Caco-2 (cell line): ENCODE data around the gene SLC24A4. TPM values are rescaled to one million over a fixed set of nuclear protein-coding genes. Genes with fewer than 3 reads are reported as not detected.

Experiments used
- BruUV-seq: library from RNA; stranded (reverse); fragments of 400-500 nt; replicated peaks from 2 replicates; lab custom pipeline; 2021; lab: Mats Ljungman, UMichigan
- CTCF ChIA-PET: fragments of 300-600 bp; sonication (Branson Sonifier 250); formaldehyde crosslinking; loops from one replicate; lab custom pipeline; 2022; ENCODE audit warnings: antibody characterized with exemption; lab: Charles Lee
- POLR2A ChIA-PET: fragments of 300-600 bp; sonication (Branson Sonifier 250); formaldehyde crosslinking; loops from one replicate; lab custom pipeline; 2022; ENCODE audit warnings: antibody characterized with exemption; lab: Charles Lee
- DNase-seq, 2 experiments: peaks; one replicate each; pipeline versions ENCODE4 v3.0.0 to v3.0.0-alpha.2; 2020 to 2022
- H3K27me3 ChIP-seq: replicated peaks from 2 replicates; pipeline ENCODE4 v1.6.0; 2011; ENCODE audit warnings: low read length; ENCODE audit not compliant: control insufficient read depth, insufficient read depth
- H3K36me3 ChIP-seq: 2 replicates; pipeline ENCODE4 v1.5.1; 2011; ENCODE audit warnings: low read length; ENCODE audit not compliant: control insufficient read depth, insufficient read depth
- H3K4me1 ChIP-seq: fragments of 250-450 bp; sonication (Bioruptor Pico); 2 replicates; pipeline ENCODE4 v1.5.1; 2020; ENCODE audit warnings: mild to moderate bottlenecking
- H3K4me3 ChIP-seq: 2 replicates; pipeline ENCODE4 v1.5.1; 2011; ENCODE audit warnings: low read depth, mild to moderate bottlenecking, control low read depth, low read length
- H3K9me3 ChIP-seq: fragments of 250-450 bp; sonication (Bioruptor Pico); 2 replicates; pipeline ENCODE4 v1.5.1; 2020; ENCODE audit warnings: mild to moderate bottlenecking, moderate library complexity
- H3K27ac Mint-ChIP-seq: one replicate; pipeline ENCODE4 v1.8.0; 2022; ENCODE audit warnings: mixed read lengths; ENCODE audit not compliant: unreplicated experiment
- H3K27me3 Mint-ChIP-seq: one replicate; pipeline ENCODE4 v1.8.0; 2022; ENCODE audit warnings: mixed read lengths; ENCODE audit not compliant: insufficient read depth, unreplicated experiment
- H3K36me3 Mint-ChIP-seq: one replicate; pipeline ENCODE4 v1.8.0; 2022; ENCODE audit warnings: mild to moderate bottlenecking, mixed read lengths; ENCODE audit not compliant: insufficient read depth, unreplicated experiment
- H3K4me1 Mint-ChIP-seq: one replicate; pipeline ENCODE4 v1.8.0; 2022; ENCODE audit warnings: low read depth, mixed read lengths; ENCODE audit not compliant: unreplicated experiment
- H3K4me3 Mint-ChIP-seq: one replicate; pipeline ENCODE4 v1.8.0; 2022; ENCODE audit warnings: mild to moderate bottlenecking, moderate library complexity, mixed read lengths; ENCODE audit not compliant: unreplicated experiment
- H3K9me3 Mint-ChIP-seq: one replicate; pipeline ENCODE4 v1.8.0; 2022; ENCODE audit warnings: mixed read lengths; ENCODE audit not compliant: unreplicated experiment
- intact Hi-C: fragments of 100-400 bp; cut with micrococcal nuclease; formaldehyde crosslinking; loops from one replicate; pipeline ENCODE4 v1.10.0; 2022; ENCODE audit not compliant: unreplicated experiment
- total RNA-seq: library from RNA; stranded (reverse); gene quantifications from 2 replicates; pipeline ENCODE4 v1.2.3, GENCODE V29; 2022
- TF ChIP-seq, protein P1 (sequence below), 2 experiments: fragments of 200-600 bp in 1 of 2; IDR thresholded peaks; 1 replicate in 1 of 2; 2 replicates in 1 of 2; pipeline versions ENCODE4 v1.5.1 to v1.8.0; 2011 to 2022; ENCODE audit warnings: antibody characterized with exemption in 1 of 2, control low read depth in 1 of 2, inconsistent platforms in 1 of 2, low read depth in 1 of 2, low read length in 1 of 2, mild to moderate bottlenecking in 1 of 2, moderate library complexity in 1 of 2; ENCODE audit not compliant: insufficient read depth in 1 of 2, severe bottlenecking in 1 of 2, unreplicated experiment in 1 of 2

The SLC24A4 gene
- total RNA-seq, 1 experiment from 2014 or later: not detected

DNA sequence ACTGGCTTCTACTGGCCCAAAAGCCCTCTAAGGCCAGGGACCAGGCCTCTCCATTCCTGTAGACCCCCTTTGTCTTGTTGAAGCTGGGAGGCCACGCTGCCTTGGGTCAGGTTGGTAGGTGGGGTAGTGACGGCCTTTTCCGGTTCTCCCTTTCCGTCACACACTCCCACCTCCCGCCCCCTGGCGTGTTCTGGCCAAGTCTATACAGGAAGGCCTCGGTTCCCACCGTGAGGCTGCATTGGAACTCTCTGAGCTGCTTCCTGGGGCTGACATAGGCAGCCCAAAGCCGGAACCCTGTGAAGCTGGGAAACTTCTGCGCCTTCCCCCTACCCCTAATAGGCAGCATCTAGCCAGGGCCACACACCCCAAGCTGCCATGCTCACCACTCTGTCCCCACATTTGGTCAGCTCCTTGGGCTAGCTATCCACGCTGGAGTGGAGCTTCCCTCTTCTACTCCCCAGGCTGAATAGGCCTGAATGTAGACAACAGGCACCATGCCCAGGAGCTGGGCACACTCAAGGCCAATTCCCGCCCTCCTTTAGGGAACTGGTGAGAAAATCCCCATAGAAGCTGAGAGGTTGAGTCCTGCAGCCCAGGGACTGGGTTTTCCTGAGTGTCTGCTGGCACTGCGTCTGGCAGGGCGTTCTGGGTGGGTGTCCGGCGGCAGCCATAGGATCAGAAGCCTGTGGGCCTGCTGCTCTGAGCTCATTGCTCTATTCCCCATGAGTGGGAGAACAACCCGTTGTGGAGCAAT is 226.3 kb downstream of the SLC24A4 start:
- DNase-seq: no peak
- Mint-ChIP-seq H3K4me3 (no peak overlapping the region), H3K9me3 (no peaks in the 10 kb centered on the region), H3K4me1 (no peaks in the 10 kb centered on the region), H3K27ac (no peak overlapping the region), H3K27me3 (no peaks in the 10 kb centered on the region), H3K36me3 (peaks cover 4% of the 10 kb centered on the region)
- CTCF ChIA-PET: no interaction called here
- Histone ChIP-seq H3K36me3 (no peaks in the 10 kb centered on the region), H3K9me3 (no peaks in the 10 kb centered on the region), H3K4me3 (no peak overlapping the region), H3K27me3 (no peaks in the 10 kb centered on the region), H3K4me1 (no peaks in the 10 kb centered on the region; the same call in 1 of the 2 replicates)
- intact Hi-C loops: no loop called here
- no TSS peak for BruUV-seq
- POLR2A ChIA-PET: no interaction called here
- TF ChIP-seq, protein P1, sequence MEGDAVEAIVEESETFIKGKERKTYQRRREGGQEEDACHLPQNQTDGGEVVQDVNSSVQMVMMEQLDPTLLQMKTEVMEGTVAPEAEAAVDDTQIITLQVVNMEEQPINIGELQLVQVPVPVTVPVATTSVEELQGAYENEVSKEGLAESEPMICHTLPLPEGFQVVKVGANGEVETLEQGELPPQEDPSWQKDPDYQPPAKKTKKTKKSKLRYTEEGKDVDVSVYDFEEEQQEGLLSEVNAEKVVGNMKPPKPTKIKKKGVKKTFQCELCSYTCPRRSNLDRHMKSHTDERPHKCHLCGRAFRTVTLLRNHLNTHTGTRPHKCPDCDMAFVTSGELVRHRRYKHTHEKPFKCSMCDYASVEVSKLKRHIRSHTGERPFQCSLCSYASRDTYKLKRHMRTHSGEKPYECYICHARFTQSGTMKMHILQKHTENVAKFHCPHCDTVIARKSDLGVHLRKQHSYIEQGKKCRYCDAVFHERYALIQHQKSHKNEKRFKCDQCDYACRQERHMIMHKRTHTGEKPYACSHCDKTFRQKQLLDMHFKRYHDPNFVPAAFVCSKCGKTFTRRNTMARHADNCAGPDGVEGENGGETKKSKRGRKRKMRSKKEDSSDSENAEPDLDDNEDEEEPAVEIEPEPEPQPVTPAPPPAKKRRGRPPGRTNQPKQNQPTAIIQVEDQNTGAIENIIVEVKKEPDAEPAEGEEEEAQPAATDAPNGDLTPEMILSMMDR (IDR thresholded peaks at IDR 0.05; ENCODE audit: insufficient read depth in 1 of 2, low read depth in 1 of 2, low read length in 1 of 2, severe bottlenecking in 1 of 2, unreplicated experiment in 1 of 2): no peak

DNA sequence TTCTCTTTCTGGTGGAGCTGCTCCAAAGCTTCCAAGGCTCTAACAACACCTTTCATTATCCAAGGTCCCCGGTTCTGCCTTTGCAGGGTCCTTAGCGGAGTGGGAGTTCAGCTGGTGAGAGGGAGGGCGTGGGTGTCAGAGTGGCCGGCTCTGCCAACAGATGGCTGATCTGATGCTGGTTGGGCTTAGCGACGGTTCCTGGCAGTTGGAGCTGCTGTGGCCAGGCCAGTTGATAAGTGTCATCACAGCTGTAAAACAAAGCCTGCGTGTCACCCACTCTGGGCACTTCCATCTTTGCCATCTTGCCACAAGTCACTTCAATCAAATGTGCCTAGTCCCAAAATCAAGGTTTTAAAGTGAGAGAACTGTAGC is 226.9 kb downstream of the SLC24A4 start:
- TF ChIP-seq, protein P1 (IDR thresholded peaks at IDR 0.05; ENCODE audit: insufficient read depth in 1 of 2, low read depth in 1 of 2, low read length in 1 of 2, severe bottlenecking in 1 of 2, unreplicated experiment in 1 of 2): no peak
- CTCF ChIA-PET: no interaction called here
- H3K27me3 Mint-ChIP-seq: no peaks in the 10 kb centered on the region
- POLR2A ChIA-PET: no interaction called here
- no peaks in the 10 kb centered on the region for H3K9me3 ChIP-seq
- H3K4me3 ChIP-seq: no peak overlapping the region
- H3K4me1 Mint-ChIP-seq: no peaks in the 10 kb centered on the region
- H3K4me1 ChIP-seq: no peaks in the 10 kb centered on the region; the same call in 1 of the 2 replicates
- no peak overlapping the region for H3K4me3 Mint-ChIP-seq
- intact Hi-C loops: no loop called here
- no peaks in the 10 kb centered on the region for H3K9me3 Mint-ChIP-seq
- BruUV-seq: no TSS peak
- H3K36me3 ChIP-seq: no peaks in the 10 kb centered on the region
- no peak overlapping the region for H3K27ac Mint-ChIP-seq
- H3K27me3 ChIP-seq: no peaks in the 10 kb centered on the region
- peaks cover 4% of the 10 kb centered on the region for H3K36me3 Mint-ChIP-seq
- no peak for DNase-seq

Other genes with a start within 250 kb of the SLC24A4 start
- 18.8 and 29.3 TPM in 2 replicates for gene ATXN3, start 216.6 kb upstream of the SLC24A4 start, total RNA-seq
- gene NDUFB1, start 201.5 kb upstream of the SLC24A4 start, total RNA-seq: 105 and 115 TPM in 2 replicates
- gene CPSF2, start 201.2 kb upstream of the SLC24A4 start, total RNA-seq: 76.9 and 80.3 TPM in 2 replicates
- 18.4 and 20.7 TPM in 2 replicates for gene RIN3, start 190.6 kb downstream of the SLC24A4 start, total RNA-seq